Gastroesophageal sphincter (tissue), 4 donors: ENCODE measurements around the gene CRACR2B. TPM values are rescaled to one million over a fixed set of nuclear protein-coding genes. Genes with fewer than 3 reads are reported as not detected.
A peak's percentile ranks its signal among the peaks of the same experiment; 100 is the strongest.

ENCODE experiments used
- ATAC-seq: fragments of 150-250 bp; one replicate; pipeline ENCODE4 v1.9.1; 2016; ENCODE audit warnings: mild to moderate bottlenecking, moderate library complexity
- H3K27ac ChIP-seq, 4 donors: fragments of 200-600 bp; sonication (generic) in 3 of 4; 1 replicate in 3 of 4; 2 replicates in 1 of 4; pipeline ENCODE4 v1.5.1; 2016 to 2019
- H3K27me3 ChIP-seq: fragments of 200-600 bp; sonication (generic); one replicate; pipeline ENCODE4 v1.5.1; 2019
- H3K36me3 ChIP-seq, 2 donors: fragments of 200-600 bp; sonication (generic); one replicate each; pipeline ENCODE4 v1.5.1; 2019; ENCODE audit warnings: control low read depth in 1 of 2
- H3K4me1 ChIP-seq, 3 donors: fragments of 200-600 bp; sonication (generic); 1 replicate in 2 of 3; 2 replicates in 1 of 3; pipeline ENCODE4 v1.5.1; 2016 to 2019; ENCODE audit warnings: control low read depth in 2 of 3
- H3K4me3 ChIP-seq, 2 donors: fragments of 200-600 bp; sonication (generic); one replicate each; pipeline ENCODE4 v1.5.1; 2019; ENCODE audit warnings: mild to moderate bottlenecking in 1 of 2, moderate library complexity in 1 of 2
- H3K9me3 ChIP-seq, 3 donors: fragments of 200-600 bp; sonication (generic); one replicate each; pipeline ENCODE4 v1.5.1; 2017 to 2019; ENCODE audit warnings: control low read depth in 2 of 3
- CTCF ChIP-seq, 4 experiments: fragments of 200-600 bp in 2 of 4; fragments of 450-650 bp in 2 of 4; sonication (generic) in 1 of 4; IDR thresholded peaks; one replicate each; pipeline ENCODE4 v1.5.1; 2017 to 2019; ENCODE audit warnings: antibody characterized with exemption in 4 of 4, mild to moderate bottlenecking in 2 of 4, moderate library complexity in 2 of 4
- EP300 ChIP-seq: sonication (generic); formaldehyde crosslinking; IDR thresholded peaks from one replicate; pipeline ENCODE4 v1.6.1; 2017; ENCODE audit warnings: antibody characterized with exemption, mild to moderate bottlenecking
- POLR2A ChIP-seq, 2 donors: fragments of 450-650 bp; IDR thresholded peaks; one replicate each; pipeline ENCODE4 v1.6.1; 2017; ENCODE audit warnings: antibody characterized with exemption in 2 of 2, mild to moderate bottlenecking in 2 of 2, moderate library complexity in 1 of 2
- POLR2AphosphoS5 ChIP-seq: sonication (generic); formaldehyde crosslinking; IDR thresholded peaks from one replicate; pipeline ENCODE4 v1.6.1; 2017; ENCODE audit warnings: antibody characterized with exemption
- WGBS, 2 donors: methylation state at CpG; one replicate each; pipeline ENCODE4 v1.1.5; 2018; ENCODE audit warnings: low coverage in 1 of 2; 5-methylcytosine and 5-hydroxymethylcytosine counted together
- total RNA-seq, 4 donors: library from RNA; depleted of rRNA; stranded (reverse); fragments of >200 nt; gene quantifications; one replicate each; pipeline ENCODE4 v1.1.0, GENCODE V29; 2016

CRACR2B gene
- total RNA-seq, 4 donors from 2014 or later = 4.1 to 10.3 (median 6.4) TPM

- H3K9me3 ChIP-seq = no peaks in the 10 kb centered on the region
- H3K27ac ChIP-seq = peak overlapping the region in 1 of 4 donors; percentile 61
- TF ChIP-seq CTCF (IDR thresholded peaks at IDR 0.05) (no peak), POLR2AphosphoS5 (no peak), POLR2A (IDR thresholded peaks at IDR 0.05) (no peak)
- peaks cover 16% of the 10 kb centered on the region for H3K27me3 ChIP-seq
- H3K4me3 ChIP-seq = no peak overlapping the region
- ATAC-seq = no peak
- H3K36me3 ChIP-seq = peaks cover 0 to 34% of the 10 kb centered on the region in 2 donors
- WGBS, 2 donors = no CpG with 5 or more reads among the region's 18 CpGs
- peaks cover 0 to 98% (median 43%) of the 10 kb centered on the region in 3 donors for H3K4me1 ChIP-seq
Measured at GRCh38 chr11:847876-848275, 20.2 kb downstream of the CRACR2B start.

- Histone ChIP-seq H3K4me3 (peak overlapping the region in 1 of 2 donors; percentile 52), H3K27ac (peak overlapping the region in 1 of 4 donors; percentile 61), H3K36me3 (peaks cover 0 to 35% of the 10 kb centered on the region in 2 donors), H3K9me3 (no peaks in the 10 kb centered on the region), H3K4me1 (peaks cover 0 to 99% (median 45%) of the 10 kb centered on the region in 3 donors), H3K27me3 (peaks cover 16% of the 10 kb centered on the region)
- ATAC-seq = no peak
- no CpG with 5 or more reads among the region's 14 CpGs for WGBS, 2 donors
- peak in 3 of 4 experiments; percentile 83 to 96 (median 84) for TF ChIP-seq CTCF (IDR thresholded peaks at IDR 0.05)
- no peak for TF ChIP-seq EP300
Measured at GRCh38 chr11:848380-848931, 20.7 kb downstream of the CRACR2B start.

GRCh38 chr11:849104-849824 lies 21.5 kb downstream of the CRACR2B start:
- ATAC-seq = no peak
- peaks cover 0 to 99% (median 45%) of the 10 kb centered on the region in 3 donors for H3K4me1 ChIP-seq
- peak overlapping the region; percentile 17 to 52 for H3K4me3 ChIP-seq
- 7% methylated on average over 3 of the region's 71 CpGs; no CpG with 5 or more reads in 1 of the 2 donors for WGBS, 2 donors
- TF ChIP-seq EP300 (no peak), POLR2A (IDR thresholded peaks at IDR 0.05) (no peak), CTCF (IDR thresholded peaks at IDR 0.05) (no peak), POLR2AphosphoS5 (no peak)
- peak overlapping the region in 1 of 4 donors; percentile 61 for H3K27ac ChIP-seq
- H3K27me3 ChIP-seq = peaks cover 16% of the 10 kb centered on the region
- no peaks in the 10 kb centered on the region for H3K9me3 ChIP-seq
- peaks cover 0 to 41% of the 10 kb centered on the region in 2 donors for H3K36me3 ChIP-seq

GRCh38 chr11:849951-850774 lies 22.4 kb downstream of the CRACR2B start:
- 8 to 80% methylated on average over 1 to 12 of the region's 97 CpGs for WGBS, 2 donors
- no peak for ATAC-seq

More at GRCh38 chr11:849951-850774, 22.4 kb downstream of the CRACR2B start:
- TF ChIP-seq POLR2A (IDR thresholded peaks at IDR 0.05) = no peak
- no peak for TF ChIP-seq POLR2AphosphoS5
- TF ChIP-seq EP300 = no peak
- TF ChIP-seq CTCF (IDR thresholded peaks at IDR 0.05) = no peak
- H3K27me3 ChIP-seq = peaks cover 16% of the 10 kb centered on the region
- H3K27ac ChIP-seq = peak overlapping the region in 2 of 4 donors; percentile 5 to 37
- peaks cover 0 to 49% of the 10 kb centered on the region in 2 donors for H3K36me3 ChIP-seq
- peaks cover 0 to 95% (median 46%) of the 10 kb centered on the region in 3 donors for H3K4me1 ChIP-seq
- no peaks in the 10 kb centered on the region for H3K9me3 ChIP-seq
- H3K4me3 ChIP-seq = peak overlapping the region in 1 of 2 donors; percentile 52
